CD4-positive, alpha-beta T cell (primary cell): ENCODE measurements around the gene CACNB2. TPM values are rescaled to one million over a fixed set of nuclear protein-coding genes. Genes with fewer than 3 reads are reported as not detected.
A peak's percentile ranks its signal among the peaks of the same experiment; 100 is the strongest.

Experiments
- ATAC-seq: fragments of 200-7000 bp; cut with Tn5 transposase; one replicate; pipeline ENCODE4 v1.10.0; 2022; ENCODE audit warnings: mild to moderate bottlenecking; ENCODE audit not compliant: poor library complexity
- CTCF ChIA-PET: fragments of 350-600 bp; sonication (Branson Sonifier 250); formaldehyde crosslinking; loops from one replicate; lab custom pipeline; 2021; ENCODE audit warnings: antibody characterized with exemption, inconsistent platforms; lab: Charles Lee
- POLR2A ChIA-PET: fragments of 350-600 bp; sonication (Branson Sonifier 250); formaldehyde crosslinking; loops from one replicate; lab custom pipeline; 2021; ENCODE audit warnings: antibody characterized with exemption, inconsistent platforms; lab: Charles Lee
- DNase-seq, 14 experiments: peaks; one replicate each; pipeline ENCODE4 v3.0.0-alpha.2; 2013 to 2020; ENCODE audit warnings: mixed read lengths in 2 of 14
- H3K27ac ChIP-seq, 2 donors: one replicate each; pipeline versions ENCODE4 v1.5.1 to v1.7.0; 2013; ENCODE audit warnings: low read length in 2 of 2, low read depth in 1 of 2, mild to moderate bottlenecking in 1 of 2
- H3K27me3 ChIP-seq, 2 experiments: 1 replicate in 1 of 2; 2 replicates in 1 of 2; pipeline versions ENCODE4 v1.6.1 to v1.7.0; 2013; ENCODE audit warnings: low read length in 2 of 2, control low read depth in 1 of 2, mild to moderate bottlenecking in 1 of 2, moderate library complexity in 1 of 2; ENCODE audit not compliant: insufficient read depth in 2 of 2, control insufficient read depth in 1 of 2
- H3K36me3 ChIP-seq: one replicate; pipeline ENCODE4 v1.6.1; 2013; ENCODE audit warnings: low read length, control low read depth; ENCODE audit not compliant: insufficient read depth
- H3K4me1 ChIP-seq: one replicate; pipeline ENCODE4 v1.6.1; 2013; ENCODE audit warnings: low read length, control low read depth; ENCODE audit not compliant: insufficient read depth
- H3K4me3 ChIP-seq: one replicate; pipeline ENCODE4 v1.5.1; 2013; ENCODE audit warnings: mild to moderate bottlenecking, low read length, moderate library complexity
- H3K9me3 ChIP-seq, 2 experiments: 1 replicate in 1 of 2; 2 replicates in 1 of 2; pipeline versions ENCODE4 v1.6.1 to v1.7.0; 2013; ENCODE audit warnings: low read length in 2 of 2, mild to moderate bottlenecking in 2 of 2, control low read depth in 1 of 2, moderate library complexity in 1 of 2; ENCODE audit not compliant: control insufficient read depth in 1 of 2, insufficient read depth in 1 of 2
- H3K27ac Mint-ChIP-seq: one replicate; pipeline ENCODE4 v1.8.0; 2020; ENCODE audit warnings: mixed read lengths
- H3K27me3 Mint-ChIP-seq: one replicate; pipeline ENCODE4 v1.8.0; 2021; ENCODE audit warnings: mixed read lengths
- H3K36me3 Mint-ChIP-seq: one replicate; pipeline ENCODE4 v1.8.0; 2021; ENCODE audit warnings: low read depth, mixed read lengths
- H3K4me1 Mint-ChIP-seq: one replicate; pipeline ENCODE4 v1.8.0; 2021; ENCODE audit warnings: low read depth, mixed read lengths
- H3K4me3 Mint-ChIP-seq: one replicate; pipeline ENCODE4 v1.8.0; 2020; ENCODE audit warnings: mild to moderate bottlenecking, mixed read lengths
- H3K9me3 Mint-ChIP-seq: one replicate; pipeline ENCODE4 v1.8.0; 2020; ENCODE audit warnings: mixed read lengths
- CTCF ChIP-seq: fragments of 200-600 bp; IDR thresholded peaks from one replicate; pipeline ENCODE4 v1.8.0; 2022; ENCODE audit warnings: antibody characterized with exemption, mild to moderate bottlenecking
- intact Hi-C, 2 experiments: fragments of 100-400 bp; cut with DNase I in 1 of 2; cut with micrococcal nuclease in 1 of 2; formaldehyde crosslinking; loops; one replicate each; pipeline versions ENCODE4 v1.15.1 to v1.9.0; 2023 to 2025; cut with DNase I, micrococcal nuclease
- total RNA-seq, 174 experiments: library from RNA in 2 of 174; stranded (reverse) in 2 of 174; gene quantifications; one replicate each; pipeline ENCODE4 v1.2.3 and lab custom pipeline; 2021 to 2026

CACNB2 gene
- total RNA-seq, 2 experiments from 2014 or later = 0.34 TPM; not detected in 1

GRCh38 chr10:18100669-18101068 lies 39.6 kb upstream of the CACNB2 start:
- H3K27me3 Mint-ChIP-seq = peaks cover 3% of the 10 kb centered on the region
- no peak for ATAC-seq

GRCh38 chr10:18102404-18102803 lies 37.8 kb upstream of the CACNB2 start:
- no peak for TF ChIP-seq CTCF
- H3K4me1 Mint-ChIP-seq = no peaks in the 10 kb centered on the region
- no peaks in the 10 kb centered on the region for H3K27me3 ChIP-seq
- H3K36me3 Mint-ChIP-seq = no peaks in the 10 kb centered on the region
- H3K4me1 ChIP-seq = no peaks in the 10 kb centered on the region
- no peaks in the 10 kb centered on the region for H3K9me3 Mint-ChIP-seq
- ChIA-PET POLR2A (no interaction called here), CTCF (no interaction called here)
- H3K27ac Mint-ChIP-seq = no peak overlapping the region
- intact Hi-C loops = loop anchor here in 1 of 2 experiments (10.0 kb wide), 1 partner anchor 258 kb away; no protein-coding TSS in a partner anchor
- no peaks in the 10 kb centered on the region for H3K36me3 ChIP-seq
- H3K4me3 Mint-ChIP-seq = no peak overlapping the region
- peaks cover 0 to 3% of the 10 kb centered on the region in 2 experiments for H3K9me3 ChIP-seq
- H3K4me3 ChIP-seq = no peak overlapping the region
- no peak overlapping the region for H3K27ac ChIP-seq
- DNase-seq (no peak), ATAC-seq (no peak)
- H3K27me3 Mint-ChIP-seq = peaks cover 3% of the 10 kb centered on the region

More at GRCh38 chr10:18100669-18101068, 39.6 kb upstream of the CACNB2 start:
- Mint-ChIP-seq H3K4me3 (no peak overlapping the region), H3K27ac (no peak overlapping the region), H3K4me1 (no peaks in the 10 kb centered on the region), H3K9me3 (no peaks in the 10 kb centered on the region), H3K36me3 (no peaks in the 10 kb centered on the region)
- CTCF ChIA-PET = no interaction called here
- peaks cover 0 to 3% of the 10 kb centered on the region in 2 experiments for H3K9me3 ChIP-seq
- H3K36me3 ChIP-seq = no peaks in the 10 kb centered on the region
- POLR2A ChIA-PET = no interaction called here
- H3K4me3 ChIP-seq = no peak overlapping the region
- H3K4me1 ChIP-seq = no peaks in the 10 kb centered on the region
- no peak for TF ChIP-seq CTCF
- no peak overlapping the region for H3K27ac ChIP-seq
- intact Hi-C loops = loop anchor here in 1 of 2 experiments (10.0 kb wide), 1 partner anchor 256 kb away; no protein-coding TSS in a partner anchor
- H3K27me3 ChIP-seq = no peaks in the 10 kb centered on the region
- no peak for DNase-seq

- peaks cover 3% of the 10 kb centered on the region for H3K27me3 Mint-ChIP-seq
- H3K9me3 Mint-ChIP-seq = no peaks in the 10 kb centered on the region
- peak; percentile 58 for TF ChIP-seq CTCF
- no peaks in the 10 kb centered on the region for H3K36me3 Mint-ChIP-seq
- H3K27ac Mint-ChIP-seq = no peak overlapping the region
- CTCF ChIA-PET = no interaction called here
- Histone ChIP-seq H3K27me3 (no peaks in the 10 kb centered on the region), H3K36me3 (no peaks in the 10 kb centered on the region), H3K9me3 (peaks cover 0 to 2% of the 10 kb centered on the region in 2 experiments), H3K4me1 (no peaks in the 10 kb centered on the region), H3K27ac (no peak overlapping the region), H3K4me3 (no peak overlapping the region)
- peak in 11 of 14 experiments; percentile 5 to 44 (median 22) for DNase-seq
- no peaks in the 10 kb centered on the region for H3K4me1 Mint-ChIP-seq
- POLR2A ChIA-PET = no interaction called here
- intact Hi-C loops = loop anchor here (1.0 to 10.0 kb wide), 3 partner anchors 260 to 498 kb away; no protein-coding TSS in a partner anchor
- no peak for ATAC-seq
- no peak overlapping the region for H3K4me3 Mint-ChIP-seq
These were observed 35.9 kb upstream of the CACNB2 start for GRCh38 chr10:18104223-18104872.
